A549 (cell line): ENCODE measurements around the gene ELAVL4. TPM values are rescaled to one million over a fixed set of nuclear protein-coding genes. Genes with fewer than 3 reads are reported as not detected.

Experiments used
- ATAC-seq, 2 experiments: fragments of 200-7000 bp in 1 of 2; fragments of >200 bp in 1 of 2; cut with Nextera tagmentation in 1 of 2; cut with Tn5 transposase in 1 of 2; 3 replicates each; pipeline versions ENCODE4 v1.8.0 to v1.9.1; 2018 to 2020; ENCODE audit warnings: mild to moderate bottlenecking in 1 of 2, moderate library complexity in 1 of 2
- CTCF ChIA-PET: fragments of 300-600 bp; sonication (Branson Sonifier 250); formaldehyde crosslinking; extraction: SDS; loops from one replicate; lab custom pipeline; 2021; ENCODE audit warnings: antibody characterized with exemption, inconsistent platforms; lab: Yijun Ruan, JAX
- POLR2A ChIA-PET: fragments of 350-600 bp; formaldehyde crosslinking; extraction: SDS; loops from one replicate; lab custom pipeline; 2021; ENCODE audit warnings: antibody characterized with exemption, inconsistent platforms; lab: Yijun Ruan, JAX
- DNase-seq, 2 experiments: peaks; one replicate each; pipeline versions ENCODE4 v3.0.0 to v3.0.0-alpha.2; 2011 to 2016; ENCODE audit warnings: low read depth in 1 of 2, low spot score in 1 of 2
- FAIRE-seq: peaks from 2 replicates; lab custom pipeline; 2011; peaks lifted over from hg19 to GRCh38; lab: Jason Lieb, UNC
- H3K27ac ChIP-seq, 2 experiments: fragments of >200 bp; sonication (Bioruptor Twin); formaldehyde crosslinking; 3 replicates each; pipeline ENCODE4 v1.5.1; 2016 to 2017
- H3K4me1 ChIP-seq: fragments of >200 bp; sonication (Bioruptor Twin); formaldehyde crosslinking; 3 replicates; pipeline ENCODE4 v1.6.1; 2016
- H3K4me2 ChIP-seq: fragments of >200 bp; sonication (Bioruptor Twin); formaldehyde crosslinking; 3 replicates; pipeline ENCODE4 v1.6.1; 2016
- H3K4me3 ChIP-seq: fragments of >200 bp; sonication (Bioruptor Twin); formaldehyde crosslinking; 3 replicates; pipeline ENCODE4 v1.5.1; 2016
- H3K9me3 ChIP-seq: fragments of >200 bp; sonication (Bioruptor Twin); formaldehyde crosslinking; 3 replicates; pipeline ENCODE4 v1.6.1; 2016
- CBX2 ChIP-seq: fragments of 200-600 bp; sonication (generic); IDR thresholded peaks from 2 replicates; pipeline ENCODE4 v1.6.1; 2016; ENCODE audit warnings: low read depth, mild to moderate bottlenecking, borderline replicate concordance
- CHD2 ChIP-seq: fragments of 150-350 bp; IDR thresholded peaks from 2 replicates; pipeline ENCODE4 v1.6.1; 2014; ENCODE audit warnings: low read length; ENCODE audit not compliant: partially characterized antibody
- EHMT2 ChIP-seq: fragments of 200-600 bp; sonication (generic); IDR thresholded peaks from 2 replicates; pipeline ENCODE4 v1.6.1; 2016; ENCODE audit warnings: antibody characterized with exemption, low read depth, mild to moderate bottlenecking, moderate library complexity
- EP300 ChIP-seq, 2 experiments: fragments of >200 bp; sonication (Bioruptor Twin); formaldehyde crosslinking; IDR thresholded peaks; 2 replicates in 1 of 2; 3 replicates in 1 of 2; pipeline ENCODE4 v1.6.1; 2016 to 2017
- FOSB ChIP-seq: fragments of 250-450 bp; sonication (Bioruptor Pico); IDR thresholded peaks from 2 replicates; pipeline ENCODE4 v1.5.0; 2020; ENCODE audit warnings: mild to moderate bottlenecking, moderate library complexity
- JUNB ChIP-seq: fragments of >200 bp; sonication (Bioruptor Twin); formaldehyde crosslinking; IDR thresholded peaks from 2 replicates; pipeline ENCODE4 v1.6.1; 2016
- MAFK ChIP-seq: fragments of 450-650 bp; IDR thresholded peaks from 2 replicates; pipeline ENCODE4 v1.6.1; 2014; ENCODE audit not compliant: partially characterized antibody
- MAZ ChIP-seq: fragments of 150-350 bp; IDR thresholded peaks from 2 replicates; pipeline ENCODE4 v1.6.1; 2014; ENCODE audit warnings: antibody characterized with exemption, low read depth, low read length, borderline replicate concordance
- NFE2L2 ChIP-seq: fragments of 150-350 bp; conservative IDR thresholded peaks from 2 replicates; pipeline ENCODE4 v1.6.1; 2014; ENCODE audit warnings: low read length
- NR3C1 ChIP-seq: fragments of >200 bp; sonication (Bioruptor Twin); formaldehyde crosslinking; IDR thresholded peaks from 3 replicates; pipeline ENCODE4 v1.6.1; 2017
- POLR2A ChIP-seq: IDR thresholded peaks from 2 replicates; pipeline ENCODE4 v1.6.1; 2012; ENCODE audit warnings: mild to moderate bottlenecking, low read length
- RARB ChIP-seq: fragments of 250-450 bp; sonication (Bioruptor Pico); IDR thresholded peaks from 2 replicates; pipeline ENCODE4 v1.8.0; 2021; ENCODE audit warnings: mild to moderate bottlenecking, moderate library complexity
- TFCP2L1 ChIP-seq: fragments of 250-450 bp; sonication (Bioruptor Pico); IDR thresholded peaks from 2 replicates; pipeline ENCODE4 v1.5.0; 2021; ENCODE audit warnings: mild to moderate bottlenecking
- ZFP36 ChIP-seq: fragments of 450-650 bp; IDR thresholded peaks from 2 replicates; pipeline ENCODE4 v1.6.1; 2014; ENCODE audit warnings: borderline replicate concordance; ENCODE audit not compliant: partially characterized antibody
- WGBS: methylation state at CpG from one replicate; pipeline ENCODE4 v1.1.6; 2017; ENCODE audit errors: missing lambda C conversion rate; 5-methylcytosine and 5-hydroxymethylcytosine counted together
- polyA plus RNA-seq, 4 experiments: library from polyadenylated mRNA; depleted of rRNA in 3 of 4; stranded (reverse); fragments of >200 nt; fragmentation: RNase III in 1 of 4; extraction: RNeasy Plus Mini Kit Qiagen cat#74134 plus additional on column Dnase treatment in 1 of 4; gene quantifications; 2 replicates in 3 of 4; 3 replicates in 1 of 4; pipeline ENCODE4 v1.2.3, GENCODE V29; 2011 to 2017
- TF ChIP-seq, protein P1 (sequence below): IDR thresholded peaks from 2 replicates; pipeline ENCODE4 v1.6.1; 2012; ENCODE audit warnings: low read depth, borderline replicate concordance
- TF ChIP-seq, protein P2 (sequence below): fragments of 250-450 bp; sonication (Bioruptor Pico); IDR thresholded peaks from 2 replicates; pipeline ENCODE4 v1.5.0; 2020; ENCODE audit warnings: low read depth, mild to moderate bottlenecking, moderate library complexity
- TF ChIP-seq, protein P3 (sequence below): fragments of 250-450 bp; sonication (Bioruptor Pico); IDR thresholded peaks from 2 replicates; pipeline ENCODE4 v1.5.0; 2021; ENCODE audit warnings: mild to moderate bottlenecking, moderate library complexity, borderline replicate concordance
- TF ChIP-seq, protein P4 (sequence below): IDR thresholded peaks from 2 replicates; pipeline ENCODE4 v1.6.1; 2012

ELAVL4 gene
- polyA plus RNA-seq, 2 of the 4 experiments (the other 2 are of a cell fraction), result not detected

GRCh38 chr1:50183378-50184133 lies 74.8 kb downstream of the ELAVL4 start:
- FAIRE-seq (no peak), ATAC-seq (no peak), DNase-seq (no peak)
- POLR2A ChIA-PET, result no interaction called here
- H3K4me1 ChIP-seq, result no peaks in the 10 kb centered on the region
- TF ChIP-seq, protein P1, sequence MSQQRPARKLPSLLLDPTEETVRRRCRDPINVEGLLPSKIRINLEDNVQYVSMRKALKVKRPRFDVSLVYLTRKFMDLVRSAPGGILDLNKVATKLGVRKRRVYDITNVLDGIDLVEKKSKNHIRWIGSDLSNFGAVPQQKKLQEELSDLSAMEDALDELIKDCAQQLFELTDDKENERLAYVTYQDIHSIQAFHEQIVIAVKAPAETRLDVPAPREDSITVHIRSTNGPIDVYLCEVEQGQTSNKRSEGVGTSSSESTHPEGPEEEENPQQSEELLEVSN, result no peak
- TF ChIP-seq JUNB (no peak), CHD2 (no peak), TFCP2L1 (no peak), NFE2L2 (no peak), MAZ (no peak), RARB (CRISPR knock-in tag) (no peak), EP300 (IDR thresholded peaks at IDR 0.05) (no peak), FOSB (CRISPR knock-in tag) (no peak), POLR2A (no peak), MAFK (no peak), ZFP36 (no peak)
- TF ChIP-seq, protein P2, sequence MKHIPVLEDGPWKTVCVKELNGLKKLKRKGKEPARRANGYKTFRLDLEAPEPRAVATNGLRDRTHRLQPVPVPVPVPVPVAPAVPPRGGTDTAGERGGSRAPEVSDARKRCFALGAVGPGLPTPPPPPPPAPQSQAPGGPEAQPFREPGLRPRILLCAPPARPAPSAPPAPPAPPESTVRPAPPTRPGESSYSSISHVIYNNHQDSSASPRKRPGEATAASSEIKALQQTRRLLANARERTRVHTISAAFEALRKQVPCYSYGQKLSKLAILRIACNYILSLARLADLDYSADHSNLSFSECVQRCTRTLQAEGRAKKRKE (CRISPR knock-in tag), result no peak
- no peak overlapping the region for H3K27ac ChIP-seq
- H3K4me2 ChIP-seq, result no peak overlapping the region
- CTCF ChIA-PET, result no interaction called here
- H3K4me3 ChIP-seq, result no peak overlapping the region
- WGBS, result 17% methylated on average over 12 of the region's 12 CpGs
- no peaks in the 10 kb centered on the region for H3K9me3 ChIP-seq

DNA sequence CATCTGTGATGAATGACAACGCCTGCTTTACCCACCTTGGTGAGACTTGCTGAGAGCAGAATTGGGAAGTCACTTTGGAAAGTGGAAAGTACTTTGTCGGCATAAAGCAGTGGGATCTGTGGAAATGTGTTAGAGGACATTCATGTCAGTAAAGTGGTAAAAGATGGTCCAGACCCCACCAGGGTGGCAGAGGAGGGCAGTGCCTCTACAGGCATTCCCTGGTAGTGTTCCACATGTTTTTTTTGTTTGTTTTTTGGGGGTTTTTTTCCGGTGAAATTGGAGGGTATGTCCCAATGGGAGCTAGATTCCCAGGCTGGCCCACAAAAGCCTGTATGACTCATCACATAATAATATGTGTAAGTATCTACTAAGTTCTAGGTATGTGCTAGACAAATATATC lies 80.6 kb downstream of the ELAVL4 start:
- FAIRE-seq (no peak), DNase-seq (no peak), ATAC-seq (no peak)
- Histone ChIP-seq H3K27ac (no peak overlapping the region), H3K9me3 (no peaks in the 10 kb centered on the region), H3K4me2 (no peak overlapping the region), H3K4me3 (no peak overlapping the region), H3K4me1 (no peaks in the 10 kb centered on the region)
- CTCF ChIA-PET, result no interaction called here
- 34% methylated on average over 3 of the region's 3 CpGs for WGBS
- POLR2A ChIA-PET, result no interaction called here
- no peak for TF ChIP-seq EHMT2

DNA sequence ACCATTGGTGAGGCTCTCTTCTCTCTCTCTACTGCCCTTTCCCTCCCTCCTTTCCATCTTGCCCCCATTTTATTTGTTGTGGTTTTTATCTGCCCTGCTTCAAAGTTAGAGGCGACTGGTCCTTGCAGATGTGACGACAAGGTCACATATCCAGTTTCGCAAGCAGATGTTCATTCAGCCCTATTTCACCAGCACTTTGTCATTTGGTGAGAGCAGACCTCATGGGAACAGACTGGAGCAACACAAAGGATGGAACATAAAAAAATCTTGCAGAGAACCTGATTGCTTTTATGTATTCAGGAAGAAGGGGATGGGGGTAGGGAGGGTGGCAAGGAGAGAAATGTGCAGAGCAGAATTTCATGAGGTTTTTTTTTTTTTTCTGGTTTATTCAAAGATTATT lies 84.3 kb downstream of the ELAVL4 start:
- 41% methylated on average over 3 of the region's 3 CpGs for WGBS
- POLR2A ChIA-PET, result no interaction called here
- DNase-seq (no peak), FAIRE-seq (no peak), ATAC-seq (no peak)
- Histone ChIP-seq H3K27ac (no peak overlapping the region), H3K4me1 (no peaks in the 10 kb centered on the region), H3K9me3 (no peaks in the 10 kb centered on the region), H3K4me2 (no peak overlapping the region), H3K4me3 (no peak overlapping the region)
- TF ChIP-seq CBX2 (no peak), MAFK (no peak), ZFP36 (no peak), EHMT2 (no peak), NR3C1 (no peak)
- TF ChIP-seq, protein P3, sequence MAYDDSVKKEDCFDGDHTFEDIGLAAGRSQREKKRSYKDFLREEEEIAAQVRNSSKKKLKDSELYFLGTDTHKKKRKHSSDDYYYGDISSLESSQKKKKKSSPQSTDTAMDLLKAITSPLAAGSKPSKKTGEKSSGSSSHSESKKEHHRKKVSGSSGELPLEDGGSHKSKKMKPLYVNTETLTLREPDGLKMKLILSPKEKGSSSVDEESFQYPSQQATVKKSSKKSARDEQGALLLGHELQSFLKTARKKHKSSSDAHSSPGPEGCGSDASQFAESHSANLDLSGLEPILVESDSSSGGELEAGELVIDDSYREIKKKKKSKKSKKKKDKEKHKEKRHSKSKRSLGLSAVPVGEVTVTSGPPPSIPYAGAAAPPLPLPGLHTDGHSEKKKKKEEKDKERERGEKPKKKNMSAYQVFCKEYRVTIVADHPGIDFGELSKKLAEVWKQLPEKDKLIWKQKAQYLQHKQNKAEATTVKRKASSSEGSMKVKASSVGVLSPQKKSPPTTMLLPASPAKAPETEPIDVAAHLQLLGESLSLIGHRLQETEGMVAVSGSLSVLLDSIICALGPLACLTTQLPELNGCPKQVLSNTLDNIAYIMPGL (CRISPR knock-in tag), result no peak
- TF ChIP-seq, protein P4, sequence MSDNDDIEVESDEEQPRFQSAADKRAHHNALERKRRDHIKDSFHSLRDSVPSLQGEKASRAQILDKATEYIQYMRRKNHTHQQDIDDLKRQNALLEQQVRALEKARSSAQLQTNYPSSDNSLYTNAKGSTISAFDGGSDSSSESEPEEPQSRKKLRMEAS, result no peak
- CTCF ChIA-PET, result no interaction called here
